Spleen (tissue), 11 donors: Measurements from ENCODE around the gene GALNT17. TPM values are rescaled to one million over a fixed set of nuclear protein-coding genes. Genes with fewer than 3 reads are reported as not detected.

Experiments used
- DNase-seq: peaks from one replicate; pipeline ENCODE4 v3.0.0-alpha.2; 2020
- H3K27ac ChIP-seq, 8 donors: fragments of 200-600 bp; sonication (generic) in 7 of 8; 1 replicate in 4 of 8; 2 replicates in 4 of 8; pipeline versions ENCODE4 v1.5.0 to v1.8.0; 2016 to 2021; ENCODE audit warnings: inconsistent platforms in 4 of 8, mild to moderate bottlenecking in 4 of 8, moderate library complexity in 1 of 8
- H3K27me3 ChIP-seq, 7 donors: fragments of 200-600 bp; sonication (generic) in 6 of 7; replicated peaks in 1 of 7; 1 replicate in 4 of 7; 2 replicates in 3 of 7; pipeline versions ENCODE4 v1.5.0 to v1.8.0; 2016 to 2021; ENCODE audit warnings: inconsistent platforms in 3 of 7, mild to moderate bottlenecking in 1 of 7
- H3K36me3 ChIP-seq, 6 donors: fragments of 200-600 bp; sonication (generic) in 5 of 6; 1 replicate in 4 of 6; 2 replicates in 2 of 6; pipeline versions ENCODE4 v1.5.0 to v1.8.0; 2016 to 2021; ENCODE audit warnings: inconsistent platforms in 2 of 6
- H3K4me1 ChIP-seq, 6 donors: fragments of 200-600 bp; sonication (generic) in 5 of 6; 1 replicate in 3 of 6; 2 replicates in 3 of 6; pipeline versions ENCODE4 v1.5.0 to v1.8.0; 2016 to 2021; ENCODE audit warnings: inconsistent platforms in 3 of 6
- H3K4me3 ChIP-seq, 8 donors: fragments of 200-600 bp; sonication (generic) in 7 of 8; 1 replicate in 4 of 8; 2 replicates in 4 of 8; pipeline versions ENCODE4 v1.5.0 to v1.8.0; 2016 to 2021; ENCODE audit warnings: inconsistent platforms in 4 of 8, mild to moderate bottlenecking in 4 of 8, moderate library complexity in 2 of 8
- H3K9me3 ChIP-seq, 8 donors: fragments of 200-600 bp; sonication (generic) in 7 of 8; 1 replicate in 4 of 8; 2 replicates in 4 of 8; pipeline versions ENCODE4 v1.5.0 to v1.8.0; 2016 to 2021; ENCODE audit warnings: inconsistent platforms in 4 of 8
- CTCF ChIP-seq, 11 experiments: fragments of 200-600 bp in 7 of 11; fragments of 450-650 bp in 4 of 11; sonication (generic) in 4 of 11; IDR thresholded peaks in 8 of 11; conservative IDR thresholded peaks in 3 of 11; 1 replicate in 7 of 11; 2 replicates in 4 of 11; pipeline versions ENCODE4 v1.4.0 to v1.8.0; 2016 to 2021; ENCODE audit warnings: antibody characterized with exemption in 11 of 11, inconsistent platforms in 4 of 11, mild to moderate bottlenecking in 1 of 11
- POLR2A ChIP-seq, 3 donors: fragments of 450-650 bp; IDR thresholded peaks; one replicate each; pipeline ENCODE4 v1.5.1; 2017; ENCODE audit warnings: antibody characterized with exemption in 3 of 3, mild to moderate bottlenecking in 1 of 3
- POLR2AphosphoS5 ChIP-seq, 3 donors: sonication (generic); formaldehyde crosslinking; IDR thresholded peaks; one replicate each; pipeline ENCODE4 v1.5.1; 2017; ENCODE audit warnings: antibody characterized with exemption in 3 of 3
- WGBS, 5 donors: extraction: QIAGEN DNeasy Blood & Tissue Kit in 3 of 5; methylation state at CpG; one replicate each; pipeline versions ENCODE4 v1.1.5 to v1.1.7; 2013 to 2018; 5-methylcytosine and 5-hydroxymethylcytosine counted together
- intact Hi-C: fragments of 100-400 bp; cut with DNase I; formaldehyde crosslinking; loops from one replicate; pipeline ENCODE4 v1.15.0; 2023; ENCODE audit warnings: low total_unique reads
- polyA plus RNA-seq, 3 donors: library from polyadenylated mRNA; stranded (reverse); fragments of 200-250 nt; gene quantifications; one replicate each; pipeline ENCODE4 v1.2.1, GENCODE V29; 2013
- total RNA-seq, 7 donors: library from RNA; depleted of rRNA in 3 of 7; stranded (reverse); fragments of >200 nt in 3 of 7; fragmentation: NEBNext Ultra II Directional in 4 of 7; extraction: Animal tissue kit (Norgen Biotek cat#: 25700) in 4 of 7; gene quantifications; one replicate each; pipeline versions ENCODE4 v1.1.0 to v1.2.1, GENCODE V29; 2016 to 2021
- donor health status: healthy with polysubstance abuse.
- donor health status: DM: no; HTN: no; CAD: no; lungs with moderate emphysema.
- donor health status: DM: no; HTN: no; CAD: no.
- donor health status: Bipolar disorder and iron deficiency.
- donor health status: healthy.
- donor health status: DM: no; HTN: no; CAD: no.
- donor health status: DM: yes; HTN: yes; CAD: no.

Gene GALNT17
- total and polyA plus RNA-seq, 10 donors, result 0.39 to 10.8 (median 3.1) TPM

GRCh38 chr7:71385330-71385729, 253.4 kb downstream of the GALNT17 start:
- TF ChIP-seq POLR2AphosphoS5 (IDR thresholded peaks at IDR 0.05) (no peak), POLR2A (IDR thresholded peaks at IDR 0.05) (no peak), CTCF (IDR thresholded peaks at IDR 0.05 in 8 of 11, conservative IDR thresholded peaks at IDR 0.05 in 3 of 11) (no peak)
- intact Hi-C loops, result no loop called here
- H3K4me3 ChIP-seq, result no peak overlapping the region
- H3K27ac ChIP-seq, result no peak overlapping the region
- H3K9me3 ChIP-seq, result peaks cover 0 to 38% (median 8%) of the 10 kb centered on the region in 8 donors
- no peak for DNase-seq
- H3K4me1 ChIP-seq, result no peaks in the 10 kb centered on the region
- WGBS, 5 donors, result 76 to 90% (median 82%) methylated on average over 4 to 5 of the region's 5 CpGs
- no peaks in the 10 kb centered on the region for H3K36me3 ChIP-seq
- H3K27me3 ChIP-seq, result no peaks in the 10 kb centered on the region

GRCh38 chr7:71386152-71386785, 254.3 kb downstream of the GALNT17 start:
- no peaks in the 10 kb centered on the region for H3K36me3 ChIP-seq
- no peak overlapping the region for H3K4me3 ChIP-seq
- H3K27me3 ChIP-seq, result no peaks in the 10 kb centered on the region
- WGBS, 5 donors, result 77 to 90% (median 84%) methylated on average over 12 of the region's 12 CpGs
- no peak for DNase-seq
- H3K9me3 ChIP-seq, result peaks cover 0 to 38% (median 9%) of the 10 kb centered on the region in 8 donors
- H3K27ac ChIP-seq, result no peak overlapping the region
- intact Hi-C loops, result no loop called here
- no peak for TF ChIP-seq CTCF (IDR thresholded peaks at IDR 0.05 in 8 of 11, conservative IDR thresholded peaks at IDR 0.05 in 3 of 11)
- no peak for TF ChIP-seq POLR2AphosphoS5 (IDR thresholded peaks at IDR 0.05)
- TF ChIP-seq POLR2A (IDR thresholded peaks at IDR 0.05), result no peak
- H3K4me1 ChIP-seq, result no peaks in the 10 kb centered on the region

GRCh38 chr7:71388181-71388580, 256.2 kb downstream of the GALNT17 start:
- Histone ChIP-seq H3K9me3 (peaks cover 0 to 37% (median 13%) of the 10 kb centered on the region in 8 donors), H3K4me1 (no peaks in the 10 kb centered on the region), H3K27ac (no peak overlapping the region), H3K27me3 (no peaks in the 10 kb centered on the region), H3K4me3 (no peak overlapping the region), H3K36me3 (no peaks in the 10 kb centered on the region)
- intact Hi-C loops, result no loop called here
- TF ChIP-seq POLR2A (IDR thresholded peaks at IDR 0.05) (no peak), CTCF (IDR thresholded peaks at IDR 0.05 in 8 of 11, conservative IDR thresholded peaks at IDR 0.05 in 3 of 11) (no peak), POLR2AphosphoS5 (IDR thresholded peaks at IDR 0.05) (no peak)
- DNase-seq, result no peak
- 89 to 92% (median 90%) methylated on average over 14 of the region's 14 CpGs for WGBS, 5 donors

- no peak for DNase-seq
- Histone ChIP-seq H3K9me3 (peaks cover 0 to 47% (median 23%) of the 10 kb centered on the region in 8 donors), H3K27ac (no peak overlapping the region), H3K4me1 (no peaks in the 10 kb centered on the region), H3K27me3 (no peaks in the 10 kb centered on the region), H3K4me3 (no peak overlapping the region), H3K36me3 (no peaks in the 10 kb centered on the region)
- no peak for TF ChIP-seq CTCF (IDR thresholded peaks at IDR 0.05 in 8 of 11, conservative IDR thresholded peaks at IDR 0.05 in 3 of 11)
- no peak for TF ChIP-seq POLR2A (IDR thresholded peaks at IDR 0.05)
- TF ChIP-seq POLR2AphosphoS5 (IDR thresholded peaks at IDR 0.05), result no peak
- 79 to 93% (median 87%) methylated on average over 7 of the region's 7 CpGs for WGBS, 5 donors
- intact Hi-C loops, result no loop called here
Observed at GRCh38 chr7:71389976-71390375, 258.0 kb downstream of the GALNT17 start.
